SK-N-SH treated with all-trans-retinoic acid at 6 μM for 48 hours (cell line): ENCODE measurements around the gene ALX4.

Source experiments
- ARNTL ChIP-seq: fragments of 450-650 bp; formaldehyde crosslinking; IDR thresholded peaks from 2 replicates; pipeline ENCODE4 v1.5.0; 2020; ENCODE audit warnings: low read depth, mild to moderate bottlenecking, moderate library complexity, borderline replicate concordance
- ISL1 ChIP-seq: fragments of 250-450 bp; sonication (Bioruptor Pico); IDR thresholded peaks from 2 replicates; pipeline ENCODE4 v2.1.2; 2022; ENCODE audit warnings: mild to moderate bottlenecking, moderate library complexity
- OSR1 ChIP-seq: fragments of 250-450 bp; sonication (Bioruptor Pico); IDR thresholded peaks from 2 replicates; pipeline ENCODE4 v1.8.0; 2022; ENCODE audit warnings: moderate library complexity, mild to moderate bottlenecking, inconsistent platforms
- PPARA ChIP-seq: fragments of 250-450 bp; sonication (Bioruptor Pico); IDR thresholded peaks from 2 replicates; pipeline ENCODE4 v1.5.0; 2020; ENCODE audit warnings: mild to moderate bottlenecking, borderline replicate concordance
- SNAI2 ChIP-seq: fragments of 250-450 bp; sonication (Bioruptor Pico); IDR thresholded peaks from 2 replicates; pipeline ENCODE4 v1.5.0; 2020; ENCODE audit warnings: mild to moderate bottlenecking, moderate library complexity
- TCF4 ChIP-seq: fragments of 250-450 bp; sonication (Bioruptor Pico); IDR thresholded peaks from 2 replicates; pipeline ENCODE4 v1.8.0; 2021; ENCODE audit warnings: mild to moderate bottlenecking, moderate library complexity, borderline replicate concordance
- TOX ChIP-seq: fragments of 250-450 bp; sonication (Bioruptor Pico); IDR thresholded peaks from 2 replicates; pipeline ENCODE4 v1.8.0; 2021; ENCODE audit warnings: mild to moderate bottlenecking, moderate library complexity, borderline replicate concordance
- ZC3H10 ChIP-seq: fragments of 250-450 bp; sonication (Bioruptor Pico); IDR thresholded peaks from 2 replicates; pipeline ENCODE4 v1.5.1; 2021; ENCODE audit warnings: mild to moderate bottlenecking, moderate library complexity
- ZFP3 ChIP-seq: fragments of 250-450 bp; sonication (Bioruptor Pico); IDR thresholded peaks from 2 replicates; pipeline ENCODE4 v1.5.0; 2020; ENCODE audit warnings: mild to moderate bottlenecking, moderate library complexity
- ZFP30 ChIP-seq: fragments of 450-650 bp; formaldehyde crosslinking; IDR thresholded peaks from 2 replicates; pipeline ENCODE4 v1.5.0; 2022; ENCODE audit warnings: mild to moderate bottlenecking, moderate library complexity
- ZNF565 ChIP-seq: fragments of 450-650 bp; formaldehyde crosslinking; conservative IDR thresholded peaks from 2 replicates; pipeline ENCODE4 v1.5.0; 2020; ENCODE audit warnings: low read depth, mild to moderate bottlenecking, moderate library complexity
- ZNF8 ChIP-seq: fragments of 450-650 bp; formaldehyde crosslinking; IDR thresholded peaks from 2 replicates; pipeline ENCODE4 v1.5.0; 2020; ENCODE audit warnings: mild to moderate bottlenecking, moderate library complexity
- TF ChIP-seq, protein P1 (sequence below): fragments of 250-450 bp; sonication (Bioruptor Pico); IDR thresholded peaks from 2 replicates; pipeline ENCODE4 v1.8.0; 2020; ENCODE audit warnings: mild to moderate bottlenecking, moderate library complexity, borderline replicate concordance

DNA sequence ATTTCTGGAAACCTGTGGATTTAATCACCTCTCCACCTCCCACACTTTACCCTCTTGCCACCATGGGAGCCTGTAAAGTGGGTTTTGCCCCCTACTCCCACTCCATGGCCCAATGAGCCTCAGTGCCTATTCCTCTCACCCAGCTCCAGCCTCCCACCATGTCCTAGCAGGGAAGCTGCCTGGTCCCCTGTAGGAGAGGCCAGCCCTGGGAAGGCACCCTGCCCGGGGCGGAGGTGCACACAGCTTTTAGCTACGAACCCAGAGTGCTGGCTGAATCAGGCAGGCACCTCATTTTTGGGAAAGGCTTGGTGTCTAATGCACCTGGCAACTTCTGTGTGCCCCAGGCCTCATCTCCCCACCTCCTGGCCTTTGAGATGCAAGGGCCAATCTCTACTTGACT lies 35.8 kb upstream of the ALX4 start:
- TF ChIP-seq SNAI2 (CRISPR knock-in tag) (no peak), ZFP30 (no peak), ZFP3 (CRISPR knock-in tag) (no peak), ISL1 (CRISPR knock-in tag) (no peak), ZC3H10 (CRISPR knock-in tag) (no peak), TOX (CRISPR knock-in tag) (no peak), ZNF565 (CRISPR knock-in tag) (no peak), PPARA (CRISPR knock-in tag) (no peak), ZNF8 (CRISPR knock-in tag) (no peak), TCF4 (no peak), OSR1 (CRISPR knock-in tag) (no peak), ARNTL (CRISPR knock-in tag) (no peak)
- TF ChIP-seq, protein P1, sequence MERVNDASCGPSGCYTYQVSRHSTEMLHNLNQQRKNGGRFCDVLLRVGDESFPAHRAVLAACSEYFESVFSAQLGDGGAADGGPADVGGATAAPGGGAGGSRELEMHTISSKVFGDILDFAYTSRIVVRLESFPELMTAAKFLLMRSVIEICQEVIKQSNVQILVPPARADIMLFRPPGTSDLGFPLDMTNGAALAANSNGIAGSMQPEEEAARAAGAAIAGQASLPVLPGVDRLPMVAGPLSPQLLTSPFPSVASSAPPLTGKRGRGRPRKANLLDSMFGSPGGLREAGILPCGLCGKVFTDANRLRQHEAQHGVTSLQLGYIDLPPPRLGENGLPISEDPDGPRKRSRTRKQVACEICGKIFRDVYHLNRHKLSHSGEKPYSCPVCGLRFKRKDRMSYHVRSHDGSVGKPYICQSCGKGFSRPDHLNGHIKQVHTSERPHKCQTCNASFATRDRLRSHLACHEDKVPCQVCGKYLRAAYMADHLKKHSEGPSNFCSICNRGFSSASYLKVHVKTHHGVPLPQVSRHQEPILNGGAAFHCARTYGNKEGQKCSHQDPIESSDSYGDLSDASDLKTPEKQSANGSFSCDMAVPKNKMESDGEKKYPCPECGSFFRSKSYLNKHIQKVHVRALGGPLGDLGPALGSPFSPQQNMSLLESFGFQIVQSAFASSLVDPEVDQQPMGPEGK (CRISPR knock-in tag), result no peak
